ENCODE data around the gene RGS7. TPM values are rescaled to one million over a fixed set of nuclear protein-coding genes. Genes with fewer than 3 reads are reported as not detected.

Gene RGS7
- total and polyA plus RNA-seq, 2 of the 8 experiments (the other 6 are each of a cell fraction or from before 2014, with no cell fraction given): 1.6 to 3.0 TPM

- Histone ChIP-seq H3K4ac (replicated peaks; ENCODE audit: insufficient read length, low read depth, low read length) (no peak overlapping the region), H3K23me2 (ENCODE audit: low read depth, low read length) (no peaks in the 10 kb centered on the region), H4K5ac (ENCODE audit: insufficient read length, low read depth, low read length) (no peak overlapping the region), H3K18ac (ENCODE audit: extremely low read depth, low read length) (no peak overlapping the region), H2BK20ac (ENCODE audit: low read length) (no peak overlapping the region), H2BK120ac (replicated peaks; ENCODE audit: low read depth, low read length) (no peak overlapping the region), H2AFZ (ENCODE audit: low read length) (no peak overlapping the region), H3K4me3 (ENCODE audit: extremely low read depth in 1 of 4, insufficient read depth in 2 of 4, low read depth in 3 of 4, low read length in 4 of 4) (no peak overlapping the region), H3K9me3 (ENCODE audit: insufficient read depth in 2 of 2, low read depth in 1 of 2, low read length in 1 of 2) (0 out of 4 replicates have a peak, but pooled peaks cover 0 to 3% of the 10 kb centered on the region in 2 experiments), H3K4me1 (replicated peaks in 1 of 4; ENCODE audit: control insufficient read depth in 3 of 4, insufficient read depth in 4 of 4, low read length in 3 of 4) (peaks cover 0 to 12% (median 4%) of the 10 kb centered on the region in 4 experiments; a peak in 2 of 7 replicates), H2AK5ac (ENCODE audit: low read depth, low read length) (no peak overlapping the region), H4K91ac (replicated peaks; ENCODE audit: insufficient read length, low read length) (no peak overlapping the region), H3K4me2 (ENCODE audit: insufficient read depth in 1 of 2, low read depth in 2 of 2, low read length in 2 of 2) (no peak overlapping the region), H2BK15ac (ENCODE audit: low read length) (no peak overlapping the region), H2BK12ac (ENCODE audit: low read depth, low read length) (no peak overlapping the region), H3K14ac (ENCODE audit: insufficient read length) (no peak overlapping the region), H3K79me2 (ENCODE audit: control insufficient read depth in 1 of 2, insufficient read depth in 2 of 2, low read length in 2 of 2) (no peaks in the 10 kb centered on the region), H3K79me1 (ENCODE audit: low read depth, low read length) (no peaks in the 10 kb centered on the region), H2BK5ac (ENCODE audit: low read depth, low read length) (no peak overlapping the region), H4K8ac (ENCODE audit: extremely low read depth, insufficient read depth, low read length) (no peak overlapping the region), H3K36me3 (ENCODE audit: control insufficient read depth in 2 of 4, insufficient read depth in 4 of 4, low read length in 3 of 4) (no peaks in the 10 kb centered on the region), H3K23ac (ENCODE audit: insufficient read length) (no peak overlapping the region), H3K56ac (replicated peaks; ENCODE audit: insufficient read length, low read depth, low read length) (no peak overlapping the region), H4K20me1 (replicated peaks in 1 of 2; ENCODE audit: control insufficient read depth in 1 of 2, insufficient read depth in 2 of 2, low read length in 2 of 2) (no peaks in the 10 kb centered on the region), H3K27me3 (replicated peaks in 1 of 4; ENCODE audit: control insufficient read depth in 3 of 4, extremely low read depth in 1 of 4, insufficient read depth in 3 of 4, low read length in 3 of 4) (no peaks in the 10 kb centered on the region), H3K9ac (replicated peaks in 1 of 4; ENCODE audit: extremely low read depth in 1 of 4, low read depth in 3 of 4, low read length in 3 of 4) (no peak overlapping the region), H3K27ac (ENCODE audit: low read depth, low read length) (no peak overlapping the region)
- DNase-seq (ENCODE audit: low read depth in 1 of 2, low spot score in 2 of 2): no peak
- no peak for TF ChIP-seq ZNF274 (IDR thresholded peaks at IDR 0.05; ENCODE audit: borderline replicate concordance, extremely low read depth, low read length)
- no peak for TF ChIP-seq MAFK (IDR thresholded peaks at IDR 0.05; ENCODE audit: low read depth, low read length)
- no peak for FAIRE-seq
- POLR2A ChIA-PET (ENCODE audit: partially characterized antibody): no interaction called here
- CTCF ChIA-PET (ENCODE audit: partially characterized antibody): no interaction called here
- 87% methylated on average over 1 of the region's 1 CpG; no CpG with 5 or more reads in 1 of the 2 experiments for WGBS, 2 experiments (ENCODE audit: extremely low coverage in 1 of 2, insufficient coverage in 1 of 2, insufficient read length in 1 of 2, insufficient replicate concordance in 2 of 2, low coverage in 1 of 2, low lambda C conversion rate in 2 of 2, missing lambda C conversion rate in 1 of 2)
Observed at GRCh38 chr1:241203817-241204216, 153.2 kb downstream of the RGS7 start.
